ENCODE data around the gene AFTPH.

AFTPH gene

GRCh38 chr2:64581777-64582539, 57.8 kb downstream of the AFTPH start:
- in situ Hi-C loops (cut with MboI; ENCODE audit: low sequenced_read_pairs), result loop anchor here (25.0 kb wide), 1 partner anchor 455 kb away; no protein-coding TSS in a partner anchor

DNA sequence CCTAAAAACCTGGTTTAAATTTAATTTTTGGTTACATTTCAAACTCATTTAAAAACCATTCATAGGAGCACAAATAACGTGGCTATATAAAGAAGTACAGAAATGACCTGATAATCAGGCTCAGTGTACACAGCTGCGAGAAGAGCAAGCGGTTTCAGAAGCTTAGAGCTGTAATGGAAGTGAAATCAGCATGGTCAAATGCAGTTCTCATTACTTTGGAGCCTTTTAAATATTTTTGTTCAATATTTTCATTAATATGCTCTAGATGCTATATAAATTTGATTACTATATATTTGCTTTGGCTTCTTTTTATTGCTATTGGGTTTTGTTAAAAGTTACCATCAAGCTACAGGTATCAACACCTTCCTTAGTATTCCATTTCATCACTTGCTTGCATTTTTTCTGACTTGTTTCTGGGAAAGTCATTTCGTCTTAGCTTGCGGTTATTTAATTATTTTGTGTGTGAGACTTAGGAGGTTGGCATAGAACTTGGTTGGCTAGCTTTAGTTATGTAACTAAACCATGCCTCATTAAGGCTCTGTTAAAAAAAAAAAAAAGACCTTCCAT, 58.7 kb downstream of the AFTPH start:
- in situ Hi-C loops (cut with MboI; ENCODE audit: low sequenced_read_pairs), result loop anchor here (25.0 kb wide), 1 partner anchor 454 kb away; no protein-coding TSS in a partner anchor

GRCh38 chr2:64586054-64586453, 61.9 kb downstream of the AFTPH start:
- in situ Hi-C loops (cut with MboI; ENCODE audit: low sequenced_read_pairs), result loop anchor here (25.0 kb wide), 1 partner anchor 451 kb away; no protein-coding TSS in a partner anchor

DNA sequence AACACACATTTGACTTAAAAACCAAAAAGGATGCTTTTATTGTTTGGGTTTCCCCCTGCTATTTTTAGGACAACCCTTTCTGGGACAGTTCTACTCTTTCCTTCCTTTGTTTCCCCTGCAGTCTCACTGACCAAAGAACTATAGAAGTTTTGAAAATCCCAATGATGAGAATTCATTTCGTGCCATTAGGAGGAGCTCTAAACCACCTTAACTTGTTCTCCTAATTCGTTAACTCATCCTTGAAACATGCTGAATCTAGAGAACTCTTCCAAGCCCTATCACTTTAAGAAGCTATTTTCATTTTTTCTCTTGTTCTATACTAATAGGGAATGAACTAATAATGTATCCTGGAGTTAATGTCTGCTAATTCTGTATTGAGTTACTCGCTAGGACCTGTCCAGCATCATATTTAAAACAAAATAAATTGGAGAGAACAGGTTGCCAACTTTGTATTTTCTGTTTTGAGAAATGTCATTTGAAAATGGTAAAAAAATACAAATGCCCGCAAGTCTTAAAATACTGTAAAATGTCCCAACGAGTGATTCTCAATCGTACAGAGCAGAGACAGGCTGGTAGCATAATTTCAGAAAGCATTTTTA, 62.9 kb downstream of the AFTPH start:
- in situ Hi-C loops (cut with MboI; ENCODE audit: low sequenced_read_pairs), result loop anchor here (25.0 kb wide), 1 partner anchor 450 kb away; no protein-coding TSS in a partner anchor

GRCh38 chr2:64587561-64587960, 63.4 kb downstream of the AFTPH start:
- in situ Hi-C loops (cut with MboI; ENCODE audit: low sequenced_read_pairs), result loop anchor here (25.0 kb wide), 1 partner anchor 450 kb away; no protein-coding TSS in a partner anchor

- in situ Hi-C loops (cut with MboI; ENCODE audit: low sequenced_read_pairs), result loop anchor here (25.0 kb wide), 1 partner anchor 446 kb away; no protein-coding TSS in a partner anchor
Measured at GRCh38 chr2:64591188-64591587, 67.1 kb downstream of the AFTPH start.

GRCh38 chr2:64593035-64593655, 69.0 kb downstream of the AFTPH start:
- in situ Hi-C loops (cut with MboI; ENCODE audit: low sequenced_read_pairs), result loop anchor here (25.0 kb wide), 1 partner anchor 444 kb away; no protein-coding TSS in a partner anchor

GRCh38 chr2:64594226-64594989, 70.3 kb downstream of the AFTPH start:
- in situ Hi-C loops (cut with MboI; ENCODE audit: low sequenced_read_pairs), result loop anchor here (25.0 kb wide), 1 partner anchor 443 kb away; no protein-coding TSS in a partner anchor

DNA sequence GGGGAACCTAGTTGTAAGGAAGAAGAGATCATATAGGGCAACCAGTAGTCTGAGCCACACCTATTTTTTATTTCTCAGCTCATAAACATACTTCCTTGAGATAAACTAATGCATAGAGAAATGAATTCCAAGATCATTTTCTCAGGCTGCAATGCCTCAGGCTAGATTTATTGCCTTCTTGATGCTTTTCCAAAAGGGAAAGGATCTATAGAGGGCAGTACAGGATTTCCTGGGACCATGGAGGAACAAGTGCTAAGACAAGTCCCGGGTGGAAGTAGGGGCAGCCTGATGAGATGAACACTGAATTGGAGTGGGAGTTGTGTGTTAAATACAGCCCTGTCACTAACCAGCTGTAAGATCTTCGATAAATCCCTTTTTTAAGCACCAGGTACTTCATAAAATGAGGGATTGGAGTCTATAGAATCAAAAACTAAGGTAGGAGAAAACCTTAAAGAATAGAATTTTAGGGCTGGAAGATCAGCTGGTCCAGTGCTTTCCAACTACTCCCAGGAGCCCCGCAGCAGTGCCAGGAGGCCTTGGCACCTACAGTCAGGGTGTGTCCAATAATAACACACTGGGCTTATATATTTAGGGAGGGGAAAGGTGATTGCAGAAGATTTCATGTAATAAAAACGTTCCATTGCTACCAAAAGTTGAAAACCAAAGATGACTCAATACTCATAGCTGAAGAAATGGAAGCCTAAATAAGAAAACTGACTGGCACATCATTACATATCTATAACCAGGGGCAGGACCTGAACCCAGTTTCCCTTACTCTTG, 71.5 kb downstream of the AFTPH start:
- in situ Hi-C loops (cut with MboI; ENCODE audit: low sequenced_read_pairs), result loop anchor here (5.0 to 25.0 kb wide), 2 partner anchors 277 to 442 kb away; no protein-coding TSS in a partner anchor

- in situ Hi-C loops (cut with MboI; ENCODE audit: low sequenced_read_pairs), result loop anchor here (5.0 to 25.0 kb wide), 2 partner anchors 274 to 439 kb away; no protein-coding TSS in a partner anchor
Measured at GRCh38 chr2:64598226-64598625, 74.1 kb downstream of the AFTPH start.

GRCh38 chr2:64599469-64599868, 75.3 kb downstream of the AFTPH start:
- in situ Hi-C loops (cut with MboI; ENCODE audit: low sequenced_read_pairs), result loop anchor here (5.0 to 25.0 kb wide), 2 partner anchors 273 to 438 kb away; no protein-coding TSS in a partner anchor

GRCh38 chr2:64601034-64601754, 77.1 kb downstream of the AFTPH start:
- in situ Hi-C loops (cut with MboI; ENCODE audit: low sequenced_read_pairs), result no loop called here

DNA sequence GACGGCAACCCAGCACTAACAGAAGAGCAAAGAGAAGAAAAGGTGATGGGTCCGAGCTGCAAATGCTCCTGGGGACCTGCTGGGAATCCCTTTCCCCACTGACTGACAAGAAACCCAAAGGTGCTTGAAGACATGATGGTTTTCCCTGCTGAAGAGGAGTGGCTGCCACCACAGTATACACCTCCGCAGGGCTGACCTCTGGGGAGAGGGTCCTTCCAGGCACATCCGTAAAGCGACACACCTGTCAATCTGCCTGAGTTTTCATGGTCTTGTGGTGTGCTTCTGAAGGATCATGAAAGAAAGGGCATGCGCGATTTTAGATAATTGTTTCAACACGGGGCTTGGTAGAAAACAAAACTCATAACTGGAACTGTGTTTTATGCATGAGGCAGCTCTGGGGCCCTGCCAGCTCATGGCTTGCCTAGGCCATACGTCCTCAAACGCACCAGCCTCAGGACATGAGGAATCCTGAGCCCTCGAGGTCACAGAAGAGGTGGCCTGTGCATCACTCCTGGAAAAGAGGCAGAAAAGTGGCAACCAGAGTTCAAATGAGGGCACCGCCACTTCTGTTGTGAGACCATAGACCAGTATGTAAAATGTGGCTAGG, 77.8 kb downstream of the AFTPH start:
- in situ Hi-C loops (cut with MboI; ENCODE audit: low sequenced_read_pairs), result no loop called here

DNA sequence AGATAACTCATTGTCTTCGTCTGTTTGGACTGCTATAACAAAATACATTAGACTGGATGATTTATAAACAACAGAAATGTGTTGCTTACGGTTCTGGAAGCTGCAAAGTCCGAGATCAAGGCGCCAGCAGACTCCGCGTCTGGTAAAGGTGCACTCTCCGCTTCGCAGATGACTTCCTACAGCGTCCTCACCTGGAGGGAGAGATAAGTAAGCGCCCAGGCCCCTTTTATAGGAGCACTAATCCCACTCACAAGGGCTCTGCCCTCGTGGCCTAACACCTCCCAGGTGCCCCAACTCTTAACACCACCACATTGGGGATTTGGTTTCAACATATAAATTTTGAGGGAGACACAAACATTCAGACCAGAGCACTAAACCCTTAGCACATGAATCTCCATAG, 78.3 kb downstream of the AFTPH start:
- in situ Hi-C loops (cut with MboI; ENCODE audit: low sequenced_read_pairs), result no loop called here

DNA sequence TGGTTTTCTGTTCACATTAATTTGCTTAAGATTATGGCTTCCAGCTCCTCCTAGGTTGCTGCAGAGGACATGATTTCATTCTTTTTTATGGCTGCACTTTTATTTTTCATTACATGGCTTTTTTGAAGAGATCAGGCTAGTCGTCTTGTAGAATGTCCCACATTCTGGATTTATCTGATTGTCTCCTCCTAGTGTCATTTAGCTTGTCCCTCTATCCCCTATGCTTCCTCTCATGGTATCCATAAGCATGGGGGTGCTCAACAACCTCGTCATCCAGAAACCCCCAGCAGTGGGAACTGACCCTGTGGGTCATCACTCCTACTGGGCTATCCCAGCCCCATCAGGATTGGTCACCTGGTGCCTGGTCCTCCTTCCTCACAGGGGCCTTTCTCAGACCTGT, 80.0 kb downstream of the AFTPH start:
- in situ Hi-C loops (cut with MboI; ENCODE audit: low sequenced_read_pairs), result no loop called here

DNA sequence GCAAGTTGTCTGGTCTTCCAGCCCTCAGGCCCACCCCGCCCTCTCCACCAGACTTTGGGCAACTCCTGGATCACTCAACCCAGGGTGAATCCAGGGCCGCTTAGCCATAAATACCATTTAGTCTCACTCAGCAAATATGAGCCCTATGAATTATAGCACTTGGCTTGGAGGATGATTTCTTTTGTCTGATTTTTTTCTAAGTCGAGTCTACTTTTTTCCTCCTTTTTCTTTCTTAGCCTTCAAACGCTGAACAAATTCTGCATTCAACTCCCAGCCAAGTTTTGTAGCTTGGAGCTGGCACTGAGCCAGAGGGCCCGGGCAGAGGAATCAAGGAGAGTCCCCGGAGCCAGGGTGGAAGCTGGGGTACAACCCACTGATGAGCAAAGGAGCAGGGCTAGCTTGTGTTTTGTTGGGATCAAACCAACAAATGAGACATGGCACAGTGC, 80.9 kb downstream of the AFTPH start:
- in situ Hi-C loops (cut with MboI; ENCODE audit: low sequenced_read_pairs), result no loop called here

- in situ Hi-C loops (cut with MboI; ENCODE audit: low sequenced_read_pairs), result no loop called here
Measured at GRCh38 chr2:64605991-64606478, 81.9 kb downstream of the AFTPH start.
